ENCODE results near the gene CDC42EP1.
"Not testable (repeated sequence)": the region's sequence is repeated elsewhere in the genome, so short reads cannot be mapped to it uniquely, and the experiment has no call there.

Gene CDC42EP1

DNA sequence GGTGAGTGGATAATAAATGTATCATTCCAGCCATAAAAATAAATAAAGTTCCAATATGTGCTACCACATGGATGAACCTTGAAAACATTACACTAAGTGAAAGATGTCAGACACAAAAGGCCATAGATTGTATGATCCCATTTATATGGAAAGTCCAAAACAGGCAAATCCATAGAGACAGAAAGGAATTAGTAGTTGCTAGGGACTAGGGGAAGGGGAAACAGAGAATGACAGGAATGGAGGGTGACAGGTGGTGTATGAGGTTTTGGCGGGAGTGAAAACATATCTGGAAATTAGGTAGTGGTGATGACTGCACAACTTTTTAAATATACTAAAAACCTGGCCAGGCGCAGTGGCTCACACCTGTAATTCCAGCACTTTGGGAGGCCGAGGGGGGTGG, 25.8 kb upstream of the CDC42EP1 start:
- no peak for DNase-seq

DNA sequence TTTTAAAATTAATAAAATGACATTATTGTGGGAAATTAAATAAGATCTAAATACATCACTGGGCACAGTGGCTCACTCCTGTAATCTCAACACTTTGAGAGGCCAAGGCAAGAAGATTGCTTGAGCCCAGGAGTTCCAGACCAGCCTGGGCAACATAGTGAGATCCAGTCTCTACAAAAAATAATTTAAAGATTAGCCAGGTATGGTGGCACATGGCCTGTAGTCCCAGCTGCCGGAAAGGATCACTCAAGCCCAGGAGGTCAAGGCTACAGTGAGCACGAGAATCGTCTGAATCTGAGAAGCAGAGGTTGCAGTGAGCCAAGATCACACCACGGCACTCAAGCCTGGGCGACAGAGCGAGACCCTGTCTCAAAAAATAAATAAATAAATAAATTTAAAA, 25.1 kb upstream of the CDC42EP1 start:
- DNase-seq, result no peak

DNA sequence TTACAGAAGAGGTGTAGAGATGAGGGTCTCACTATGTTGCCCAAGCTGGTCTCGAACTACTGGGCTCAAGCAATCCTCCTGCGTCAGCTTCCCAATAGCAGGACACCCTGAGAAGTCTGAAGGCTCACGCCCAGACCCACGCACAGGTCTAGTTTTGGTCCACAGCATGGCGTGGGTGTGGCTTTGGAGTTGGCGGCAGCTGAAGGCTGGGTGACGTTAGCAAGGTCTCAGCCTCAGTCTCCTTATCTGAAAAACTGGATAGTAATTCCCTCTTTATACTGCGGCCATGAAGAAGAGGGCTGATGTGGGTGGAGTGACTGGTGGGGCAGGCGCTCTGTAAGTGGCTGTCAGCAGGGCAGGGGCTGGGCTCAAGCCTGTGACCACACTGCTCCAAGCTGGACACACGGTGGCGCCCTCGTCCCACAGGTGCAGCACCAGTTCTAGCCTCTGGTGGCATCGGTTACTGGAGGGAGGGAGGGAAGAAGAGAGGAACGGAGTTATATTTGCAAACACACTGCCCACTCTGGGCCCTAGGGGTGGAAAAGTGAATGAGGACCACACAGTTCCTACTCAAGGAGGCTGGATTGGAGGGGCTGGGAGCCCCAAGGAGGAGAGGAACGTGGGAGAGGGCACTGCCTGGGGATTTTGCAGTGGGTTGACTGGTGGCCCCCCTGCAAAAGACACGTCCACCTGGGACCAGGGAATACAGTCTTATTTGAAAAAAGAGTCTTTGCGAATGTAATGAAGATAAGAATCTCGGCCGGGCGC, 21.5 kb upstream of the CDC42EP1 start:
- DNase-seq, result peak; percentile 89

DNA sequence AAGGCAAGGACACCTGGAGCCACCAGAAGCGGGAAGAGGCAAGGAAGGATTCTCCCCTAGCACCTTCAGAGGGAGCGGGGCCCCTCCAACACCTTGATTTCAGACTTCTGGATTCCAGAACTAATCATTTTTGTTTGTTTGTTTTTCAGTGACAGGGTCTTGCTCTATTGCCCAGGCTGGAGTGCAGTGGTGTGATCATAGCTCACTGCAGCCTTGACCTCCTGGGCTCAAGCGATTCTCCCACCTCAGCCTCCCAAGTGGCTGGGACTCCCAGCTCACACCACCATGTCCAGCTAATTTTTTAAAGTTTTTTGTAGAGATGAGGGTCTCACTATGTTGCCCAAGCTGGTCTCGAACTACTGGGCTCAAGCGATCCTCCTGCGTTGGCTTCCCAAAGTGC, 20.5 kb upstream of the CDC42EP1 start:
- DNase-seq, result not testable (repeated sequence)

DNA sequence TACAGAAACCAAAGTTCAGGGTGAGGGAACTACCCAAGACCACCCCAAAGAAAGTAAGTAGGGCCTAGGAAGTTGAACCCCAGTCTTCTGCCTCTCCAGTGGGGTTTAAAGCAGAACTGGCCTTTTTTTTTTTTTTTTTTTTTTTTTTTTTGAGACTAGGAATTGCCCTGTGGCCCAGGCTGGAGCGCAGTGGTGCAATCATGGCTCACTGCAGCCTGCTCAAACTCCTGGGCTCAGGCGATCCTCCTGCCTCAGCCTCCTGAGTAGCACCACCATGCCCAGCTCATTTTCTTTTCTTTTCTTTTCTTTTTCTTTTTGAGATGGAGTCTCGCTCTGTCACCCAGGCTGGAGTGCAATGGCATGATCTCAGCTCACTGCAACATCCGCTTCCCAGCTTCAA, 17.9 kb upstream of the CDC42EP1 start:
- DNase-seq, result not testable (repeated sequence)

DNA sequence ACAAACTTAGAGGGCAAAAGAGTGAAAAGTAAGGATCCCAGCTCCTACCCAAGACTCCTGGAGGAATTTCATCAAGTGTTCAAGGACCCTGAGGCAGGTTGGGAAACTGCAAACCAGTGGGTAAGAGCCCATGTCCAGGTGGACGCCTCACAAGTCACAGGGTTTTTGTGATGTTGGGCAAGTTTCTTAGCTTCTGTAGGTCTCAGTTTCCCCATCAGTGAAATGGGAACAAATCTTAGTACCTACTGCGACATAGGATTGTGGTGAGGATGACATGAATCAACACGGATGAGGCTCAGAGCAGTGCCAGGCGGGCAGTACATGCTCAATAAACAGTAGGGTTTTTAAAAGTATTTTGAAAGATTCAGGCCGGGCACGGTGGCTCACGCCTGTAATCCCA, 17.3 kb upstream of the CDC42EP1 start:
- no peak for DNase-seq

DNA sequence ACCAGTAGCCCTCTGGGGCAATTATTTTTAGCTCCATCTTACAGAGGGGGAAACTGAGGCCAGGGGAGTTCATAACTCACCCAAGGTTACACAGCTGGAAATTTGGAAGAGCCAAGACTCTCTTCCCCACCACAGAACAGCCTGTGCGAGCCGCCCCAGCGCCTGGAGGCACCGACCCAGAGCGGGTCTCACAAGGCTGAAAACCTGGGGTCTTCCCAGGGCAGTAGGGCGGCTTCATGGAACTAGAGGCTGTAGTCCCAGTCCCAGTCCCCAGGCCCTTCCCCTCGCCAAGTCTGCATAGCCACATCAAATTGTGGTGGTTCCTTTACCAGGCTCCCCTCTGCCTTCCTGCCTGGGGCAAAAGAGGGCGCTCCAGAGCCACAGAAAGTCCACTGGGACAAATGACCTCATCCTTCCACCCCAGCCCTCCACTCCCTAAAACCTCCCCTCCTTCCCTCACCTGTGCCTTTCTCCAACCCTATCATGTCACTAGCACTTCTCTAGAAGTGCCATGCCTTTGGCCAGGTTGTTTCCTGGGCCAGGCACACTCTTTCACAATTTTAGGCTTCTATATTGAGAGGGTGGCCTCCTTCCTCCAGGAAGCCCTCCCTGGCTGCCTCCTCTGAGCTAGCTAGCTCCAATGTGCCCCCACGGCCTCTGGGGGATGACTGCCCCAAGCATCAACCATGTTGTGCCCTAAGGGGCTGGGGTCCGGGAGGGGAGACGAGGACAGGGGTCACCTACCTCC, 15.2 kb upstream of the CDC42EP1 start:
- DNase-seq, result peak; percentile 56

DNA sequence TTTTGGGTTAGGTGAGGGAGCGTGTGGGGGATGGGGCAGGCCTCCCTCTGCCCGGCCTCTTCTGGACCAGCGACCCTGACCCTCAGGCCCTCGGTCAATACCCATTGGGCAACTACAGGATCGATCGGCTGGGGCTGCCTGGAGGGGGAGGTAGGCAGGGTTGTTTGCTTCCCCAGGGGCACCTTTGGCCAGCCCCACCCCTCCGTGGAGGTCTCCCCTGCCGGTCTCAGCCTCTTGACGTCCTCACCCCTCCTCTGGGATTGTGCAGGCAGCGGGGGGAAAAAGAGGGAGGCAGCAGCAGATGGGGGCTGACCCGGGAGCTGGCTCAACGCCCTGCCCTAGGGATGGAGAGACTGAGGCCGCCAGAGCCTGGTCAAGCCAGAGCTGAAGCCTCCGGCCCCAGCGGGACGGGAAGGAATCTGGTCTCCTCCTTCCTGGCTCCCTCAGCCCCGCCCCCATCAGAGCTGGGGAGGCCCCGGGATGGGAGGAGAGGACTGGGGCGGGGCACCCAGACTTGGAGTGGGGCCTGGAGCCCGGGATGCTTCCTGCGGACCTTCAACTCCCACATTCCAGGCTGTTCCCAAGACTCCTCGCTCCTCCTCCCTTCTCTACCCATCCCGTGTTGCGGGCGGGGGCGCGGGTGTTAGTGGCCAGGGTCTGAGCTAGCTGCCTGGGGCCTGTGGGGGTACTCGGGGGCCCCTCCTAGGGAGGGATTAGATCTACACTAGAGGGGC, 14.4 kb upstream of the CDC42EP1 start:
- no peak for DNase-seq

DNA sequence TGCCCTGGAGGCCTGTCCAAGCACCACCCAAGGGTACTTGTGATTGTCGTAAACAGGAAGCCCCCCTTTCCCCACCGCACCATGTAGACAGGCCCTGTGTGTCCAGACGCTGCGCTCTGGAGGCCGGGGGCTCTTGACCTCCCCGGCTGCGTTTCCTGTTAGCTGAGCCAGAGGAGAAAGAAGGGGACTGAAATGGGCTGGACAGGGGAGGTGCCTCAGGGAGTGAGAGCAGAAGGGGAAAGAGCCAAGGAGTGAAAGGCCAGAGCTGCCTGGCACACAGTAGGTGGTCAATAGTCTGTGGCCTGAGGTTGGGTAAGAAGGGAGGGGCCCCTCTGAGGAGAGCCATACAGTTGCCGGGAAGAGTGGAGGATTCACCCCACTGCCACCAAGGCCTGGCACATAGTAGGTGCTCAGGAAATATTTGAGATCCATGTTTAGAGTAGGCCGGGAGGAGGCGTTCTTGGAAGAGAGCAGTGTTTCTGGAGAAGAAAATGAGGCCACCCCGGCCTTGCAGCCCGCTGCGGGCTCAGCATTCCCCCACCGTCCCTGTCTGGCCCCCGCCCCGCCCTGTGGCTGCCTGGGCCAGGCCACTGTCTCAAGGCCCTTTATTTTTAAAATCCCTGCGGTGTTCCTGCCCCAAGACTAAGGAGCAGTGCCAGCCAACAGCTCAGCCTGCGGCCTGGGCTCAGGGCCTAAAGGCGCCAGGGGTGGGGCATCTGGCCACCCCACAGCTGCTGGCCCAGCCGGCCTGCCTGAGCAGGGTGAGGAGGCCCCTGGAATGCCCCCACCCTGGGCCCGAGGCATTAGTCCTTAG, 13.6 kb upstream of the CDC42EP1 start:
- DNase-seq, result no peak

DNA sequence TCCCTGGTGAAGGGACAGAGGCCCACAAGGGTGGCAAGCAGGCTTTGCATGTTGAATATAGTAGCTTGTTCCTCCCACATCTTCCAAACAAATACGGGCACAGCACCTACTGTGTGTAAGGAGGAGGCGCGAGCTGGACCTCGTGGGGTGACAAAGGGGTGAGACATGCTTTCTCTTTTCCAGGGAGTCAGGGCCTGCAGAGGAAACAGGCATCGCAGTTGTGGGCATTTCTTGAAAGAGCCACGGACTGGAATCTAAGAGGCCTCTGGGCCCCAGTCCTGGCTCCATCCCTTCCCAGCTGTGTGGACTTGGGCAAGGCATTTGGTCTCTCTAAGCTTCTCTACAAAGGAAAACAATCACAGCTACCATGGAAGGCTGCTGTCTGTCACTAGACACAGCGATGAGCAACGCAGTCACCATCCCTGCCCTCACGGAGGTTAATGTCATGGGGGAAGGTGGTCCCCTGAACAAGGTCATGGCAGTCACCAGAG, 13.0 kb upstream of the CDC42EP1 start:
- DNase-seq, result no peak

DNA sequence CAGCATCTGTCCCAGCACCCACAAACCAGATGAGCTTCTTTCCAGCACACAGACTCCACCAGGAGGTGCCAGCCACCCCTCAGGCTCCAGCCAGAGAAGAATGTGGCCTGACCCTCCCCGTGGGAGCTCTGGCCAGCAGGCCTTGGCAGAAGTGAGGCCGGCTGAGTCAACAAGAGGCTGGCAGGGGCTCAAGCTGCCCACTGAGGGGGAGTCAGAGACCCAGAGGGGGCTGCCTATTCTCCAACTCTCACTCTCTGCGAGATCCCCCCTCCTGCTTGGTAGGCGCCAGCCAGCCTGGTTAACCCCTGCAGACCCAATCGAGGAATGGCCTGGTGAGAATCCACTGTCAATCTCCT, 10.6 kb upstream of the CDC42EP1 start:
- DNase-seq, result no peak

DNA sequence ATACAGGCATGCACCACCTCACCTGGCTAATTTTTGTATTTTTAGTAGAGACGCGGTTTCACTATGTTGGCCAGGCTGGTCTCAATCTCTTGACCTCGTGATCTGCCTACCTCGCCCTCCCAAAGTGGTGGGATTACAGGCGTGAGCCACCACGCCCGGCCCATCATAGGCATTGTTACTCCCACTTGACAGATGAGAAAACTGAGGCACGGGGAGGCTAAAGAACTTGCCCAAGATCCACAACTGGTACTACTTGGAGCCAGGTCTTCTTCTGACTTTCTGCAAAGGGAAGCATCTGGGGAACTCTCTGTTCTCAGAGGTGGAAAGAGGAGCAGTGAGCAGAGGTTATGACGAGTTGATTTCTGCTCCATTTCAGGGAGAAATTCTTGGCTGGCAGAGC, 9.4 kb upstream of the CDC42EP1 start:
- DNase-seq, result not testable (repeated sequence)

DNA sequence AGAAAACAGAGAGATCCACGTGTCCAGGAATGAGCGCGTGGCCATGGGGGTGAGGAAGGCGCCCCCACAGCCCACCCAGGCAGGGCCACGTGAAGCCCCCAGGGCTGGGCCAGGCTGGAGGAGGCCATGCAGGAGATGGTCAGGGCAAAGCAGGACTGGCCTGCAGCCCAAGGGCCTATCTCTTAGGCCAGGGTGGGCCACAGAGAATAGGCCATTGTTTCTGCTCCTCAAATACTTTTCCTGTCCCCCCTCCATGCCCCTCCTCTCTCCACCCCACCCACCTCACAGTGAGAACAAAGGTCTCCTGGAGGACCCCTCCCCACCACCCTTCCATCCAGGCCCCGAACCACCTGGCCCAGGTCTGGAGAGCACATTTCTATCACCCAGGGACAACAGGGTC, 8.3 kb upstream of the CDC42EP1 start:
- DNase-seq, result no peak

DNA sequence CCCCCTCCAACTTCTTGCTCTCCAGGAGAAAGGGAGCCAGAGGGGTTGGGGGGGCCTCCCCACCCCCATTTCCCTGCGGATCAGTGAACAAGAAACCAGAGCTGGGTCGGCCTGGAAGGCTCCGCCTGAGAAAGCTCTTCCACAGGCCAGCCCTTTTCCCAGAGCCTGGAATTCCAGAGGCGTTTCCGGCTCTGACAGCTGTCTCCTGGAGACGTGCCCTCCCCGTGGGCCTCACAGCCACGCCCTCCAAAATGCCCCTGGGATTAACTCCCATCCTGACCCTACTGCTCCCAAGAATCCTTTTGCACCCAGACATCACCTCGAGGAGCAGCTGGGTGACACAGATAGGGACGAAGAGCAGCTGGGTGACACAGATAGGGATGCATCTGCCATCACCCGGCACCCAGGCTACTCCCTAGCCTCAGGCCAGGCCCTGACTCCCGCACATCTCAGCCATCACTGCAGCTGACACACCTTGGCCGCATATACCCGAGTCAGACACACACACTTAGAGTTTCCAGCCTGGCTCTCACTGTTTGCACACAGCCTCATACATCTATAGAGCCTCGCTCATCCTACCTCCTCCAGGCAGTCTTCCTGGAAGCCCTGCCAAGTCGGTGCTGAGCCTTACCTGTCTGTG, 7.6 kb upstream of the CDC42EP1 start:
- no peak for DNase-seq

DNA sequence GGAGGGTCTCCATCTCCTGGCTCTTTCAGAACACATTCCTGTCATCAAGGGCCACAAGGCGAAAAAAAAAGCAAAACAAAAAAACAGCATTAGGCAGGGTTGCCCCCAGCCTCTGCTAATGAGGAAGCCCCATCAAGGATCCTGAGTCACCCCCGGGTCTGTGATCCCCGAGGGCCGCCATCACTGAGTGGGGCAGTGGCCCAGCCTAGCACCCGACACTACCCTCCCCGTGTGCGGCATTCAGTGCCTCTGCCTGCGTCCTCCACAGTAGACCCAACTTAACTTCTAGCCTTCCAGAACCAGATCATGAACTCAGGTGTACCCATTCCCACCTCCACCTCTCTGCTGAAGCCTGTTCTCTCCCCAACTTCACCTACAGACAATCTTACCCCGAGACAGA, 6.6 kb upstream of the CDC42EP1 start:
- DNase-seq, result no peak

DNA sequence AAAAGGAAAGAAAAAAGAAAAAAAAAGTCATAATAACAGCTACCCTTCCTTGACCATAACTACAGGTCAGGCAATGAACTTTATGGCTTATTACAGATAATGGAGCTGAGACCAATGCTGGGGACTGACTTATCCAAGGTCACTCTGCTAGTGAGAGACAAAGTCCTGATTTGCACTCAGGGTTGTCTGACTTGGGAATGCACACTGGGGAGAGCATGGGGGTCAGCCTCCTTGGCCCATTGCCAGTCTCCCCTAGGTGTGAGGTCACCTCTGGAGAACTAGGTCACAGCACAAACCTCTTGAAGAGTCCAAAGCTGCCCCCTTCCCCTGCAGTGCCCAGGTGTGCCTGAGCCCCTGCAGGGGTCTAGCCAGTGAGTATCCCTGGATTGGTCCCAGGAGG, 5.3 kb upstream of the CDC42EP1 start:
- DNase-seq, result no peak

DNA sequence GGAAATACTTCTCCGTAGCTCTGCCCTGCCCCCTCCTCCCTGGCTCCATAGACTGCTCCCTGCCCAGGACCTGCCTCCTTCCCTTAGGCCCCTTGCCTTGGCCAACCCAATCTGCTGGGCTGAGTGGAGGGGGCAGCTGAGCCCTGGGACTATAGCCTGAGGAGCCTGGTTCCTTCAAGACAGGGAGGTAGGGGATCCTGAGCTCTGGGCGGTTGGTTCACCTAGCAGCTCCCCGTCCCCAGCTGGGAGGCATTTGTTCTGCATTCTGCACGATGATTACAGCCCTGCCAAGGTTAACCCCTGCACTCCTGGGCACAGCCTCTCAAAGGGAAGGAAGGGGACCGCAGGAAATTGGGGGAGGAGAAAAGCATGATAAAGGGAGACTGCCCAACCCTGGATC, 3.6 kb upstream of the CDC42EP1 start:
- DNase-seq, result no peak

DNA sequence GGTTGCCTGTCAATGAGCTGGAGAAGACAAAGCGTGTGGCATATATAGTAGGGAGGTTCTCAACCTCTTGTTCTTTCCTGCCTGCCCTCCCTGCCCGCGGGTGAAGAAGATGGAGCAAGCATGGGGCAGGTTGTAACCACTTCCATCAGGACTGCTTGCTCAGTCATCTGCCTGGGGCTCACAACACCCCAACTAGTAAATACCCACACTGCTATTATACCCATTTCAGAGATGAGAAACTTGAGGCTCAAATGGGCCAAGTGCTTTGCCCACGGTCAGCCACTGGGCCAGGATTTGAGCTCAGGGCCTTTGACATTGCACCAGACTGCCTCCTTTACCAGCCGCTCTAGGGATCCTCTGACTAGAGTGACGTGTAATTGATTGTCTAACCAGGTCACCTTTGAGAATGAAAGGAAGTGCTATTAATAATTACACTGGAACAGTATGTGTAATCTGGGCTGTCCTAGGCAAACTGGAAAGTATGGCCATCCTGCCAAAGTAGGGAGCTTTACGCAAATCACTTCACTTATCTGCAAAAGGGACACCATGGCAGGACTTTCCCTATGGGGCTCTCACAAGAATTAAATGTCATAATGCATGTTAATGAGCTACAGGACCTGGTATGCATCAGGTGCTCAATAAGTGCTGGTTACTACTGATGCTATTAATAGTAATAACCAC, 2.8 kb upstream of the CDC42EP1 start:
- DNase-seq, result no peak

DNA sequence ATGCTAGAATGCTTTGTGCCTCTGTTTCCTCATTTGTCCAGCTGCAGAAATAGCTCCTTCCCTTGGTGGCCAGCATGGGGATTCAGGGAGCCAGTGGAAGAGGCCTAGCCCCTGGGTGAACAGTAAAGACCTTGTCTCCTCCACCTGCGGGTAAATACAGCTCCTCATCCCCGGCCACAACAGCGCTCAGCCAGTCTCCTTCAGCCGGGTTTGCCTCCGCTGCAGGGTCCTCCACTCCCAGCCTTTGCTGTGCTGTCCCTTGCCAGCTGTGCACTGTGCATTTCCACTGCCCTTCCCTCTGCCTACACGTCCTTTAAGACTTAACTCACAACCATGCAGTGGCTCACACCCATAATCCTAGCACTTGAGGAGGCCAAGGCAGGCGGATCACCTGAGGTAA, 1.5 kb upstream of the CDC42EP1 start:
- no peak for DNase-seq

DNA sequence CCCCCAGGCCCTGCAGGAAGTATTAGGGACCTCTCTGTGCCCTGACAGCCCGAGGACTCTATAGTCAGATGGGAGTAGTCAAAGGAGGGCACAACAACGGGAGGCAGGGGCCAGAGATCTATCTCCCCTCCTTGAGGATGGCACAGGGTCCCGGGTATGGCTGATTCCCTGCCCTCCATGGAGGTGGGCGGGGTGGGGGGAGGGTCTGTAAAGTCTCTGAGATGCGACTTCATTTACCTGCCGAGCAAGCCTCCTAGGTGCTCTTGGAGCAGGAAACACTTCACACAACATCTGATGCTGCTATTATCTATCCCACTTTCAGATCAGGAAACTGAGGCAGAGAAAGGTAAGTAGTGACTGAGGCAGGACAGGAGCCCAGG, 769 bp upstream of the CDC42EP1 start:
- DNase-seq, result no peak

DNA sequence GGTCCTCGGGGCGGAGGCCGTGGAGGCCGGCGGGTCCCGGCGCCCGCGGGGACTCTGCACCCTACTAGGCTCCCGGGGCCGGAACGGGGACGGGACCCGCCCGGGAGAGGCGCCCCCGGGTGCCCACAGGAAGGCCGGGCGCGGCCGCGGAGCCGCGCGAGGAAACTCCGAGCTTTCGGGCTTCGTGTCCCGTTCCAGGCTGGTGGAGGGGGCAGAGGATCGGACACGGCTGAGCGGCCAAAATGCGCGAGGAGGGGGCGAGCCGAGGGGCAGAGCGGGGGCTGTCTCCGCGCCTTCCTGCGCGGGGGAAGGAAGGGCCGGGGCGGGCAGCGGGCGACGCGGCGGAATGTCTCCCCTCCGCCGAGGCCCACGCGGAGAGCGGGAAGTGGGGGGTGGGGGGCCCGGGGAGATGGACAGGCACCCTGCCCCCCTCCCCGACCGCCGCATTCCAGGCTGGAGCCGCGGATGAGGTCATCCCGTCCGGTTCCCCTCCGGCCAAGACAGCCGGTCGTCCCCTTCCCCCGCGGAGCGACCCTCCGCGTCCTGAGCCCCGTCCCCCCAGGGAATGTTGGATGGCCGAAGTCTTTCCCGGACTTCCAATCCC, 430 bp downstream of the CDC42EP1 start:
- DNase-seq, result peak; percentile 36

All from activated T-cell treated with anti-CD3 and anti-CD28 coated beads, Interleukin-2, amount 50 U/mL, for 1 hour (primary cell).